Measurements from ENCODE around the gene TBCD.
"Not testable (repeated sequence)": the region's sequence is repeated elsewhere in the genome, so short reads cannot be mapped to it uniquely, and the experiment has no call there.

Gene TBCD

DNA sequence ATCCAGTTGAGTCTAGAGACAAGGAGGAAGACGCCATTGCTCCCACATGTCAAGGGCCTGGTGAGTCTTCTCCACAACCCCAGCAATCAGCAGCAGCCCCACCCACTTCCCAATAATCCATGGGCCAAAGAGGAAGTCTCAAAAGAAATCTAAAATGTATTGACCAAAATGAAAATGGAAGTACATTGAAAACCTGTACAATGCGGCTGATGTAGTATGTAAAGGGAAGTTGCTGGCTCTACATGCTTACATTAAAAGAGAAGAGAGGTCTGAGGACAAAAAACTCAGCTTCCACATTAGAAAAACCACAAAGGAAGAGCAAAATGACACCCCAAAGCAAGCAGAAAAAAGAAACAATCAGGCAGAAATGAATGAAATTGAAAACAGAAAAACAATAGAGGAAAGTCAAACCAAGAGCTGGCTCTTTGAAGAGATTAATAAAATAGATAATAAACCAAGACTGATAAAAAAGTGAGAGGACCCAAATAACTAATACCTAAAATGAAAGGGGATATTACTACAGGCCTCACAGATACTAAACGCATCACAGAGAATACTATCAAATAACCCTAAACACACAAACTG, 227.0 kb downstream of the TBCD start:
- Histone ChIP-seq H3K9me3 (ENCODE audit: severe bottlenecking) (no peaks in the 10 kb centered on the region), H3K36me3 (ENCODE audit: low read depth) (no peaks in the 10 kb centered on the region), H3K4me3 (ENCODE audit: severe bottlenecking) (no peak overlapping the region), H3K4me1 (ENCODE audit: insufficient read depth, poor library complexity, severe bottlenecking) (no peaks in the 10 kb centered on the region), H3K27ac (ENCODE audit: poor library complexity, severe bottlenecking) (no peak overlapping the region), H3K27me3 (ENCODE audit: insufficient read depth, poor library complexity, severe bottlenecking) (no peaks in the 10 kb centered on the region)
- no peak for DNase-seq (ENCODE audit: low spot score)
- TF ChIP-seq CTCF (IDR thresholded peaks at IDR 0.05; ENCODE audit: poor library complexity, severe bottlenecking), result no peak
- ATAC-seq (ENCODE audit: low read depth), result no peak

- ATAC-seq (ENCODE audit: low read depth) (no peak), DNase-seq (ENCODE audit: low spot score) (no peak)
- Histone ChIP-seq H3K4me3 (ENCODE audit: severe bottlenecking) (no peak overlapping the region), H3K27me3 (ENCODE audit: insufficient read depth, poor library complexity, severe bottlenecking) (no peaks in the 10 kb centered on the region), H3K36me3 (ENCODE audit: low read depth) (no peaks in the 10 kb centered on the region), H3K4me1 (ENCODE audit: insufficient read depth, poor library complexity, severe bottlenecking) (no peaks in the 10 kb centered on the region), H3K27ac (ENCODE audit: poor library complexity, severe bottlenecking) (no peak overlapping the region), H3K9me3 (ENCODE audit: severe bottlenecking) (no peaks in the 10 kb centered on the region)
- TF ChIP-seq CTCF (IDR thresholded peaks at IDR 0.05; ENCODE audit: poor library complexity, severe bottlenecking), result no peak
These were observed 227.9 kb downstream of the TBCD start for GRCh38 chr17:82979718-82980117.

- H3K4me3 ChIP-seq (ENCODE audit: severe bottlenecking), result no peak overlapping the region
- H3K27me3 ChIP-seq (ENCODE audit: insufficient read depth, poor library complexity, severe bottlenecking), result no peaks in the 10 kb centered on the region
- H3K9me3 ChIP-seq (ENCODE audit: severe bottlenecking), result no peaks in the 10 kb centered on the region
- no peak overlapping the region for H3K27ac ChIP-seq (ENCODE audit: poor library complexity, severe bottlenecking)
- ATAC-seq (ENCODE audit: low read depth) (no peak), DNase-seq (ENCODE audit: low spot score) (no peak)
- H3K36me3 ChIP-seq (ENCODE audit: low read depth), result no peaks in the 10 kb centered on the region
- TF ChIP-seq CTCF (IDR thresholded peaks at IDR 0.05; ENCODE audit: poor library complexity, severe bottlenecking), result no peak
- no peaks in the 10 kb centered on the region for H3K4me1 ChIP-seq (ENCODE audit: insufficient read depth, poor library complexity, severe bottlenecking)
These were observed 228.8 kb downstream of the TBCD start for GRCh38 chr17:82980632-82981031.

- DNase-seq (ENCODE audit: low spot score) (no peak), ATAC-seq (ENCODE audit: low read depth) (no peak)
- Histone ChIP-seq H3K27me3 (ENCODE audit: insufficient read depth, poor library complexity, severe bottlenecking) (no peaks in the 10 kb centered on the region), H3K36me3 (ENCODE audit: low read depth) (no peaks in the 10 kb centered on the region), H3K4me3 (ENCODE audit: severe bottlenecking) (no peak overlapping the region), H3K9me3 (ENCODE audit: severe bottlenecking) (no peaks in the 10 kb centered on the region), H3K4me1 (ENCODE audit: insufficient read depth, poor library complexity, severe bottlenecking) (no peaks in the 10 kb centered on the region), H3K27ac (ENCODE audit: poor library complexity, severe bottlenecking) (no peak overlapping the region)
- no peak for TF ChIP-seq CTCF (IDR thresholded peaks at IDR 0.05; ENCODE audit: poor library complexity, severe bottlenecking)
These were observed 229.4 kb downstream of the TBCD start for GRCh38 chr17:82981141-82981730.

DNA sequence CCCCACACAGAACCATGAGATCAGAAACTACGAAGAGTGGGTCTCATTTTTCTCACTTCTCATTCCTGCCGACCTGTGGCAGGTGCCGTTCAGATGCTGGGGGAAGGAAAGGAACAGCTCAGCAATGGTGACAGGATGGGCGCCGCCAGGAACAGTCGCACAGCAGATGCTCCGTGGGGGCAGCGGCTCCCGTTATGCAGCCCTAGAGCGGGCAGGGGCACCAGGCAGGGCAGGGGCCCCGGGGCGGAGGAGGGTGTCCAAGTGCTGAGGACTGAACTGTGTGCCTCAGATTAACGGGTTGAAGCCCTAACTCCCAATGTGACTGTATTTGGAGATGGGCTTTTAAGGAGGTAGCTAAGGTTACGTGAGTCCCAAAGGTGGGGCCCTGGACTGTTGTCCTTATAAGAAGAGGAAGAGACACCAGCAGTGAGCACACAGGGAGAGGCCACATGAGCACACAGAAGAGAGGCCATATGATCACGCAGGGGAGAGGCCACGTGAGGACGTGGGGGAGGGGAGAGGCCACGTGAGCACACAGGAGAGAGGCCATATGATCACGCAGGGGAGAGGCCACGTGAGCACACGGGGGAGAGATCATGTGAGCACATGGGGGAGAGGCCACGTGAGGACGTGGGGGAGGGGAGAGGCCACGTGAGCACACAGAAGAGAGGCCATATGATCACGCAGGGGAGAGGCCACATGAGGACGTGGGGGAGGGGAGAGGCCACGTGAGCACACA, 231.8 kb downstream of the TBCD start:
- TF ChIP-seq CTCF (IDR thresholded peaks at IDR 0.05; ENCODE audit: poor library complexity, severe bottlenecking), result no peak
- Histone ChIP-seq H3K9me3 (ENCODE audit: severe bottlenecking) (no peaks in the 10 kb centered on the region), H3K36me3 (ENCODE audit: low read depth) (no peaks in the 10 kb centered on the region), H3K27ac (ENCODE audit: poor library complexity, severe bottlenecking) (no peak overlapping the region), H3K27me3 (ENCODE audit: insufficient read depth, poor library complexity, severe bottlenecking) (no peaks in the 10 kb centered on the region), H3K4me1 (ENCODE audit: insufficient read depth, poor library complexity, severe bottlenecking) (no peaks in the 10 kb centered on the region), H3K4me3 (ENCODE audit: severe bottlenecking) (no peak overlapping the region)
- DNase-seq (ENCODE audit: low spot score) (no peak), ATAC-seq (ENCODE audit: low read depth) (no peak)

- ATAC-seq (ENCODE audit: low read depth); H3K27ac ChIP-seq (ENCODE audit: poor library complexity, severe bottlenecking); H3K27me3 ChIP-seq (ENCODE audit: insufficient read depth, poor library complexity, severe bottlenecking); DNase-seq (ENCODE audit: low spot score); H3K9me3 ChIP-seq (ENCODE audit: severe bottlenecking); H3K4me1 ChIP-seq (ENCODE audit: insufficient read depth, poor library complexity, severe bottlenecking); H3K4me3 ChIP-seq (ENCODE audit: severe bottlenecking); H3K36me3 ChIP-seq (ENCODE audit: low read depth): not testable (repeated sequence)
These were observed 232.4 kb downstream of the TBCD start for GRCh38 chr17:82984249-82984617.

Measured in RWPE2 (cell line).